GM21576 (cell line): ENCODE results near the gene P2RX2.

Experiments used
- ATAC-seq: cut with Tn5 transposase; IDR thresholded peaks from one replicate; pipeline ENCODE4 v1.9.1; 2021; ENCODE audit warnings: mild to moderate bottlenecking, moderate library complexity; ENCODE audit not compliant: unreplicated experiment

P2RX2 gene

GRCh38 chr12:132619386-132620112, 973 bp downstream of the P2RX2 start:
- ATAC-seq = no peak

DNA sequence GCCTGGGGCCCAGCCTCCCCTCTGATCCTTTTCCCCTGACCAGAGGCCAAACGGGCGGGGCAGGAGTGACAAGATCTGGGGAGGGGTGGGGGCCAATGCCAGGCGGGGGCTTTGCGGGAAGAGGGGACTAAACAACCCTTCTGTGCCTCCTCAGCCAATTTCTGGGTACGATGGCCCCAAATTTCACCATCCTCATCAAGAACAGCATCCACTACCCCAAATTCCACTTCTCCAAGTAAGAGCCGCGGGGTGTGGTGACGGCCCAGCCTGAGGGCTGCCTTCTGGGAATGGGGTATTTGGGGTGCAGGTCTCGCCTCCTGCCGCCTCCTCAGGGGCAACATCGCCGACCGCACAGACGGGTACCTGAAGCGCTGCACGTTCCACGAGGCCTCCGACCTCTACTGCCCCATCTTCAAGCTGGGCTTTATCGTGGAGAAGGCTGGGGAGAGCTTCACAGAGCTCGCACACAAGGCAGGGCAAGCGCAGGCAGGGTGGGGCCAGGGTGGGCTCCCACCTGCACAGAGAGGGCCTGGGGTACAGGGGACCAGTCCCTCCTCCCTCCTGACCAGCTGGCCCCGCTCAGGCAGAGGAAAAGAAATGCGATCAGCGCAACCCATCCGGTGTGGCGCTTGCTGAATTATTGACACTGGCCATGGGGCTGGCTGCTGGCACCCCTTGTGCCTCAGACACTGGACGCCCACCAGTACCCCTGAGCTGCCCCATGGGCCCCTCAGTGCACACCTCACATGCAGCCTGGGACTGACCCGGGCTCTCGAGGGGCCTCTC, 1.7 kb downstream of the P2RX2 start:
- no peak for ATAC-seq

DNA sequence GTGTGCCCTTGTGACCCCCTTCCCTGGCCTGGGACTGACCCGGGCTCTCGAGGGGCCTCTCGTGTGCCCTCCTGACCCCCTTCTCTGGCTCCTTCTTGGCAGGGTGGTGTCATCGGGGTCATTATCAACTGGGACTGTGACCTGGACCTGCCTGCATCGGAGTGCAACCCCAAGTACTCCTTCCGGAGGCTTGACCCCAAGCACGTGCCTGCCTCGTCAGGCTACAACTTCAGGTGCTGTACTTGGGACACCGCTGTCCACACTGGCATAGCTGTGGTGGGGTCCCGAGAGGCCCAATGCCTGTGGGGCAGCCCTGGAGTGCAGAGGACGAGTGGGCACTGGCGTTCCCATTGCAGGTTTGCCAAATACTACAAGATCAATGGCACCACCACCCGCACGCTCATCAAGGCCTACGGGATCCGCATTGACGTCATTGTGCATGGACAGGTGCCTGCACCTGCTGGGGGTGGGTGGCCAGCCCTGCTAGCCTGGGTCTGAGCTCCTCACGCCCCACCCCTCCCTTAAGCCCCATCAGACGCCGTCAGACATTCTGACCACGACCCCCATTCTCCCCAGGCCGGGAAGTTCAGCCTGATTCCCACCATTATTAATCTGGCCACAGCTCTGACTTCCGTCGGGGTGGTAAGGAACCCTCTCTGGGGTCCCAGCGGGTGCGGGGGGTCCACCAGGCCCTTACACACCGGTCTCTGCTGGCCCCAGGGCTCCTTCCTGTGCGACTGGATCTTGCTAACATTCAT, 2.5 kb downstream of the P2RX2 start:
- no peak for ATAC-seq

GRCh38 chr12:132621657-132622435, 3.3 kb downstream of the P2RX2 start:
- no peak for ATAC-seq

GRCh38 chr12:132622437-132623071, 4.0 kb downstream of the P2RX2 start:
- no peak for ATAC-seq

DNA sequence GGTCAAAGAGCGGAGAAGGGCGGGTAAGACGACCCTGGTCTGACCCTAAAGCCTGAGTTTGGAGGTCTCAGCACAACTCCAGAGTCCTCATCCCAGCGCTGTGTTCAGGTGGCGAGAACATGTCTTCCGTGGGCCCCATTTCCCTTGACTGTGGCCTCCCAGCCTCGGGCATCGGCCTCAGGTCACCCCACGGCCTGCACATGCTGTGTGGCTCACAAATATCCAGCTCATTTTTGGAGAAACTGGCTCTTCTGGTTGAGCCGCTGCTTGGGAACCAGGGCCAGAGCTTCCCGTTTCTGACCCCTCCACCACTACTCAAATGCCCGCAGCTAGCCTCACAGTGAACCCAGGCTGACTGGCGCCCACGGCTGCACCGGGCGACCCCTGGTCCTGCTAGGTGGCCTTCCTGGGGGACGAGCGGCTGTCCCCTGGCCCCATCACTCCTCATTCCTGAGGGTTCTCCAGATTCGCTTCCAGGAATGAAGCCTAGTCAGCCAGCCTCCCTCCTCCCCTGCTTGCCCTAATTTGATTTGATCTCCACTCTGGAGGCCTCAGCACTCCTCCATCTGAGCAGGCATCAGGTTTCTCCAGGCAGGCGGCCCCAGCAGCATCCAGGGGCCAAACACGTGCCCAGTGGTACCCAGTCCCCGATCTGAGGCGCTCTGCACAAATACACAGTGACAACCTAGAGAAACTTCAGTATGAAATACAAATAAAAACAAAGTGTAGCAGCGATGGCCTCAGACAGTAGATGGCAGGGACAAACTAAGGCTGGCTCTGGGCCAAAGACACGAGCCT, 4.7 kb downstream of the P2RX2 start:
- no peak for ATAC-seq

DNA sequence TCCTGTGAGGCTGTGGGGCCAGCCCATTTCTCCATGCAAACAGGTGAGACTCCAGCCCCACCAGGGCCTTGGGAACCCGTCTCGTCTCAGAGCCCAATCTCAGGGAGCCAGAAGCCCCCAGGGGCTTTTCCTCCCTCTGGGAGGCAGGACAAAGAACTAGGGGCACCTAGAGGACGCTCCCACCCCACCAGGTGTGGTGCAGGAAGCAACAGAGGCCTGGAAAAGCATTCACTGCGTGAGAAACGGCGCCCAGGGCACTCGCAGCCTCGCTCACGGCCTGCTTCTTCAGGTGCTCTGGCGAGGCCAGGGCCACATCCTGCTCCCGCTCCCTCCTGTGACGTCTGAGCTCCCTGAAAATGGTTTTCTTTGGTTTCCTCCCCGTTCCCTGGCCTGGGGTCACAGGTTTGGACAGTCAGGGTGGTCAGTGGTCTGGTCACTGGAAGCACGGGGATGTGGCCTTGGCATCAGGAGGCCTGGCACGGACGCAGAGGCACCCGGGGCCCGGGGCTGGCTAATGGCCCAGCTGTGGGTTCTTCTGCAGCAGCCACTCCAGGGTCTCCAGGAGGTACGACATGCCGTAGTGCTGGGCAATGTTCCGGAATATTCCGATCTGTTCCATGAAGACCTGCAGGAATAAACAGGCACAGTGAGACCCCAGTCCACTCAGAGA, 5.7 kb downstream of the P2RX2 start:
- ATAC-seq = no peak

GRCh38 chr12:132624910-132625630, 6.5 kb downstream of the P2RX2 start:
- no peak for ATAC-seq

DNA sequence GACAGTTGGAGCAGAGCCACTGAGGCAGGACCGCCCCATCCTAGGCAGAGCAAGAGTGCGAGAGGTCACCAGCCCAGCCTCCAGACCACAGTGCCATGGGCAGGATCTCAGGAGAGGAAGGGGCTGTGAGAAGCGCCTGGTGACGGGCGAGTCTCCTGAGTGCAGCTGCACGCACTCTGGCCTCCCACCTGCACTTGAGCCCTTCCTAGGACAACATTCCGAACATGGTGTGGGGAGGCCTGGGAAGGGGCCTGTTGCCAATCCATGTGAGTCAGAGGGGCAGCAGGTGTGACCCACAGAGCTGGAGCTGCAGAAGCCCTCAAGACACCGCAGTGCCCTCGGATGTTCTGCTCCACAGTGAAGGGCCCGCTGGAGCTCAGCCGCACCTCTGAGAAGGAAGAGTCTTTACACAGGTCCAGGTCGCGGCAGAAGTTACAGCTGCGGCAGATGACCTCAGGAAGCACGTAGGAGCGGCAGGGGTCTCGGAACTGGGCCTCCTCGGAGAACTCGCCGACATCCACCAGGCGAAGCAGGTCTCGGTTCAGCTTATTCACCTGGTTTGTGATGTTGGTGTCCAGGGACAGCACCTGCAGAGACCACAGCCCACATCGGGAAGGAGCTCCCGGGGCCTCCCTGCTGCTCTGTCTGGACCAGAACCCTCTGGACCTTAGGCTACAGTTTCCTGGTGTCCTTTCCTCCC, 7.3 kb downstream of the P2RX2 start:
- ATAC-seq = no peak

DNA sequence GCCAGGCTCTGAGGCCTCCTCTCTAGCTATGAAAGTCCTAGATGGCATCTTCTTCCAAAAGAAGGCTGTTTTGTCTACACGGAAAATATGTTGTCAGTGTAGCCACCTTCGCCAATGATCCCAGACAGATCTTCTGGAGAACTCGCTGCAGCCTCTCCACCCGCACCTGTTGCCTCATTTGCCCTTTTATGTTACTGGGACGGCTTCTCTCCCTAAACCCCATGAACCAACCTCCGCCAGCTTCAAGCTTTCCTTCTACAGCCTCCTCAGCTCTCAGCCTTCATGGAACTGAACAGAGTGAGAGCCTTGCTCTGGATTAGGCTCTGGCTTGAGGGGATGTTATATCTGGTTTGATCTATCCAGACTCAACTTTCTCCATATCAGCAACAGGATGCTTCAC, 10.8 kb downstream of the P2RX2 start:
- no peak for ATAC-seq

DNA sequence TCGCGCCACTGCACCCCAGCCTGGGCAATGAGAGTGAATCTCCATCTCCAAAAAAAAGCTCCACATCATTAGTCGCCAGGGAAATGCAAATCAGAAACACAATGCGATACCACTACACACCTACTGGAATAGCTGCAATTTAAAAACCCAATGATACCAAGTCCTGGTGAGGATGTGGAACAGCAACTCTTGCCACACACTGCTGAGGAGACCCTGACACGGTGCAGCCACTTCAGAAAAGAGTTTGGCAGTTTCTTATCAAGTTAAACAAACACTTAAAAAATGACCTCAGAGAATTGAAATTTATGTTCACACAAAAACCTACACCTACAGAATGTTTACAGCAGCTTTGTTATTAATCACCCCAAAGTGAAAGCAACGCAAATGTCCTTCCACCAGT, 12.1 kb downstream of the P2RX2 start:
- ATAC-seq = no peak

DNA sequence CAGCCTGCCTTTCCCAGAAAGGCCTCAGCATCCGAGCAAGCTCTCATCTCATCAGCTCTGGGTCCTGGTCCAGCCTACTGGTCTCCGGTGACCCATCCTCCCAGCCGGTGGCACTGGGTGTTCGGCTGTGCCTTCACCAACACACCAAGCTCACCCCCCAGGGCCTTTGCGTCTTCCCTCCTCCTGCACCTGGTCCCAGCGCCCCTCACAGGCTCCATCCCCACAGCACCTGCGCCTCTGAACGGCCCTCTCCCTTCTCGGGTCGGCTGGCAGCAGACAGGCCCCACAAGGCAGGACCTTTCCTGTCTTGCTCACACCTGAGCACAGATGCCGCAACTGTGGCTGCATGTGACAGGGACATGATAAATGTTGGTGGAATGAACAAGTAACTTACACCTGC, 13.1 kb downstream of the P2RX2 start:
- ATAC-seq = no peak

DNA sequence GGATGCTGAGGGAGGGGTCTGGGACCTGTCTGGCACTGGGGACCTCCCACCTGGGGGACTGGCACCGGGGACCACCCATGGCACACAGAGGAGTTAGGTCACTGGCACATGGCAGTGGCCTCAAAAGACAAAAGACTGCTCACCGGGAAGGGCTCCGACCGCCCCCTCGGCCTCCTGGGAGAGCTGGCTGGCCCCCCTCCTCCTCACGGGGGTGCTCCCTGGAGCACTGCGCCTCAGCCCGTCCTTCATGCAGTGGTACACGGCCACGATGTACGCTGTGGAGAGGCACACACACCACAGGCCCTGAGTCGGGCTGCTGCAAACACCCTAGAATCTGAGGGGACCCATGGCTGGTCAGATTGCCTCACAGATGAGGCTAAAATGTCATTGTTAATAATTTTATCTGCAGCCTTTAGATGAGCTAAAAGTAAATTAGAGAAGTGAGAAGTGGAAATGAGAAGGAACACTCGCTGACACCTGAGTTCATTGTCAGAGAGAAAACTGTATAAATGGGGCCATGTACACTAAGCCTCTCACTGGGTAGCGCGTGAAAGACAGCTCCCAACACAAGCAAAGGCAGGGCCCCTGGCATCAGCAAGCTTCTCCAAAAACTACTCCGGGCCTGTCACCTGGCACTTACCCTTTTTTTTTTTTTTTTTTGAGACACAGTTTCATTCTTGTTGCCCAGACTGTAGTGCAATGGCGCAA, 14.1 kb downstream of the P2RX2 start:
- no peak for ATAC-seq

GRCh38 chr12:132633398-132633797, 14.8 kb downstream of the P2RX2 start:
- no peak for ATAC-seq

DNA sequence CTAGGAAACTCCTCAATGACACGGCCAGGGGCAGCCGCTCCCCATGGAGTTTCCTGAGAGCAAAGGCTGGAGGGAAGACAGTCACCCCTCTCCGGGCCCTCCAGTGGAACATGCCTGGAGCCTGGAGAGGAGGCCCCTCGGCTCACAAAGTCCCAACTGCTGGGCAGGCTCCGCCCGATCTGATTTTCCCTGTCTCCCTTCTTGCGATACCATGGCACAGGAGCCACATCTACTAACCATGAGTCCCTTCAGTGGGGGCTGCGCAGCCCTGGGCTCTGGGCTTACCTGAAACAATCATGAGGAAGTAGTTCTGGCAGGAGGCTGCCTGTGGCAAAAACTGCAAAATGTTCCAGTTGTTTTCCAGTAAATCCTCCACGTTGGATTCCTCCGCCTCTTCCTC, 15.3 kb downstream of the P2RX2 start:
- no peak for ATAC-seq

GRCh38 chr12:132634411-132634990, 15.9 kb downstream of the P2RX2 start:
- no peak for ATAC-seq
